K562 (cell line): ENCODE data around the gene ASPDH. TPM values are rescaled to one million over a fixed set of nuclear protein-coding genes. Genes with fewer than 3 reads are reported as not detected.

Source experiments
- BCOR ChIP-seq: fragments of 450-650 bp; IDR thresholded peaks from 2 replicates; pipeline ENCODE4 v1.6.1; 2016
- DIDO1 ChIP-seq: fragments of 450-650 bp; IDR thresholded peaks from 2 replicates; pipeline ENCODE4 v1.6.1; 2016; ENCODE audit warnings: low read depth, missing biosample characterization, missing genetic modification characterization
- ELF1 ChIP-seq: fragments of 200-800 bp; sonication (Bioruptor generic); IDR thresholded peaks from 2 replicates; pipeline ENCODE4 v1.6.1; 2016; ENCODE audit warnings: missing genetic modification characterization, missing compliant biosample characterization
- NRF1 ChIP-seq, 2 experiments: fragments of 450-650 bp; IDR thresholded peaks in 1 of 2; conservative IDR thresholded peaks in 1 of 2; 2 replicates each; pipeline ENCODE4 v1.6.1; 2014; ENCODE audit warnings: mild to moderate bottlenecking in 2 of 2
- polyA plus RNA-seq, 8 experiments: library from polyadenylated mRNA; depleted of rRNA in 4 of 8; stranded (reverse) in 5 of 8; unstranded in 3 of 8; fragments of >200 nt; fragmentation: Nextera tagmentation in 2 of 8; fragmentation: Illumina TruSeq in 1 of 8; extraction: Ambion mirVana in 2 of 8; extraction: Trizol in 1 of 8; gene quantifications; 2 replicates each; pipeline versions ENCODE4 v1.2.1 to v1.2.3, GENCODE V29; 2011 to 2014; ENCODE audit warnings: inconsistent platforms in 1 of 8, missing spikeins in 1 of 8
- total RNA-seq, 7 experiments: library from RNA; depleted of rRNA in 6 of 7; stranded (reverse); fragments of >200 nt in 6 of 7; fragmentation: Illumina TruSeq in 2 of 7; extraction: Trizol in 2 of 7; gene quantifications; 2 replicates each; pipeline versions ENCODE4 v1.2.1 to v1.2.3, GENCODE V29; 2011 to 2021; ENCODE audit warnings: low replicate concordance in 1 of 7
- TF ChIP-seq, protein P1 (sequence below), 2 experiments: fragments of 450-650 bp in 1 of 2; sonication (generic) in 1 of 2; formaldehyde crosslinking in 1 of 2; IDR thresholded peaks; 2 replicates each; pipeline versions ENCODE4 v1.7.1 to v1.9.0; 2016 to 2022; ENCODE audit warnings: inconsistent platforms in 1 of 2, mild to moderate bottlenecking in 1 of 2, missing genetic modification reagents in 1 of 2
- TF ChIP-seq, protein P2 (sequence below): fragments of 450-650 bp; formaldehyde crosslinking; IDR thresholded peaks from 2 replicates; pipeline ENCODE4 v1.4.0; 2020; ENCODE audit warnings: mild to moderate bottlenecking, moderate library complexity
- TF ChIP-seq, protein P3 (sequence below): fragments of 450-650 bp; IDR thresholded peaks from 2 replicates; pipeline ENCODE4 v1.6.1; 2016
- TF ChIP-seq, protein P4 (sequence below): sonication (generic); formaldehyde crosslinking; IDR thresholded peaks from 2 replicates; pipeline ENCODE4 v1.8.1; 2023; ENCODE audit warnings: mild to moderate bottlenecking, missing genetic modification reagents
- TF ChIP-seq, protein P5 (sequence below): fragments of 250-450 bp; sonication (Bioruptor Pico); IDR thresholded peaks from 2 replicates; pipeline ENCODE4 v1.9.0; 2021; ENCODE audit warnings: mild to moderate bottlenecking, inconsistent platforms

The ASPDH gene
- total and polyA plus RNA-seq, 9 of the 15 experiments (the other 6 are each of a cell fraction or from before 2014, with no cell fraction given), result not detected

- TF ChIP-seq, protein P1, sequence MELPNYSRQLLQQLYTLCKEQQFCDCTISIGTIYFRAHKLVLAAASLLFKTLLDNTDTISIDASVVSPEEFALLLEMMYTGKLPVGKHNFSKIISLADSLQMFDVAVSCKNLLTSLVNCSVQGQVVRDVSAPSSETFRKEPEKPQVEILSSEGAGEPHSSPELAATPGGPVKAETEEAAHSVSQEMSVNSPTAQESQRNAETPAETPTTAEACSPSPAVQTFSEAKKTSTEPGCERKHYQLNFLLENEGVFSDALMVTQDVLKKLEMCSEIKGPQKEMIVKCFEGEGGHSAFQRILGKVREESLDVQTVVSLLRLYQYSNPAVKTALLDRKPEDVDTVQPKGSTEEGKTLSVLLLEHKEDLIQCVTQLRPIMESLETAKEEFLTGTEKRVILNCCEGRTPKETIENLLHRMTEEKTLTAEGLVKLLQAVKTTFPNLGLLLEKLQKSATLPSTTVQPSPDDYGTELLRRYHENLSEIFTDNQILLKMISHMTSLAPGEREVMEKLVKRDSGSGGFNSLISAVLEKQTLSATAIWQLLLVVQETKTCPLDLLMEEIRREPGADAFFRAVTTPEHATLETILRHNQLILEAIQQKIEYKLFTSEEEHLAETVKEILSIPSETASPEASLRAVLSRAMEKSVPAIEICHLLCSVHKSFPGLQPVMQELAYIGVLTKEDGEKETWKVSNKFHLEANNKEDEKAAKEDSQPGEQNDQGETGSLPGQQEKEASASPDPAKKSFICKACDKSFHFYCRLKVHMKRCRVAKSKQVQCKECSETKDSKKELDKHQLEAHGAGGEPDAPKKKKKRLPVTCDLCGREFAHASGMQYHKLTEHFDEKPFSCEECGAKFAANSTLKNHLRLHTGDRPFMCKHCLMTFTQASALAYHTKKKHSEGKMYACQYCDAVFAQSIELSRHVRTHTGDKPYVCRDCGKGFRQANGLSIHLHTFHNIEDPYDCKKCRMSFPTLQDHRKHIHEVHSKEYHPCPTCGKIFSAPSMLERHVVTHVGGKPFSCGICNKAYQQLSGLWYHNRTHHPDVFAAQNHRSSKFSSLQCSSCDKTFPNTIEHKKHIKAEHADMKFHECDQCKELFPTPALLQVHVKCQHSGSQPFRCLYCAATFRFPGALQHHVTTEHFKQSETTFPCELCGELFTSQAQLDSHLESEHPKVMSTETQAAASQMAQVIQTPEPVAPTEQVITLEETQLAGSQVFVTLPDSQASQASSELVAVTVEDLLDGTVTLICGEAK (IDR thresholded peaks at IDR 0.05), result peak; percentile 95
- TF ChIP-seq, protein P1 (CRISPR knock-in tag; IDR thresholded peaks at IDR 0.05), result no peak
- TF ChIP-seq BCOR (peak; percentile 72), ELF1 (tag) (peak; percentile 99), DIDO1 (tag) (peak; percentile 47; the same call in 1 of the 2 replicates), NRF1 (conservative IDR thresholded peaks at IDR 0.05 in 1 of 2, IDR thresholded peaks at IDR 0.05 in 1 of 2) (peak; percentile 93 to 94)
- TF ChIP-seq, protein P2, sequence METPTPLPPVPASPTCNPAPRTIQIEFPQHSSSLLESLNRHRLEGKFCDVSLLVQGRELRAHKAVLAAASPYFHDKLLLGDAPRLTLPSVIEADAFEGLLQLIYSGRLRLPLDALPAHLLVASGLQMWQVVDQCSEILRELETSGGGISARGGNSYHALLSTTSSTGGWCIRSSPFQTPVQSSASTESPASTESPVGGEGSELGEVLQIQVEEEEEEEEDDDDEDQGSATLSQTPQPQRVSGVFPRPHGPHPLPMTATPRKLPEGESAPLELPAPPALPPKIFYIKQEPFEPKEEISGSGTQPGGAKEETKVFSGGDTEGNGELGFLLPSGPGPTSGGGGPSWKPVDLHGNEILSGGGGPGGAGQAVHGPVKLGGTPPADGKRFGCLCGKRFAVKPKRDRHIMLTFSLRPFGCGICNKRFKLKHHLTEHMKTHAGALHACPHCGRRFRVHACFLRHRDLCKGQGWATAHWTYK (CRISPR knock-in tag), result 0 out of 2 replicates have a peak, but pooled peaks have one; percentile 12
- TF ChIP-seq, protein P3, sequence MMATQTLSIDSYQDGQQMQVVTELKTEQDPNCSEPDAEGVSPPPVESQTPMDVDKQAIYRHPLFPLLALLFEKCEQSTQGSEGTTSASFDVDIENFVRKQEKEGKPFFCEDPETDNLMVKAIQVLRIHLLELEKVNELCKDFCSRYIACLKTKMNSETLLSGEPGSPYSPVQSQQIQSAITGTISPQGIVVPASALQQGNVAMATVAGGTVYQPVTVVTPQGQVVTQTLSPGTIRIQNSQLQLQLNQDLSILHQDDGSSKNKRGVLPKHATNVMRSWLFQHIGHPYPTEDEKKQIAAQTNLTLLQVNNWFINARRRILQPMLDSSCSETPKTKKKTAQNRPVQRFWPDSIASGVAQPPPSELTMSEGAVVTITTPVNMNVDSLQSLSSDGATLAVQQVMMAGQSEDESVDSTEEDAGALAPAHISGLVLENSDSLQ, result no peak
- TF ChIP-seq, protein P4, sequence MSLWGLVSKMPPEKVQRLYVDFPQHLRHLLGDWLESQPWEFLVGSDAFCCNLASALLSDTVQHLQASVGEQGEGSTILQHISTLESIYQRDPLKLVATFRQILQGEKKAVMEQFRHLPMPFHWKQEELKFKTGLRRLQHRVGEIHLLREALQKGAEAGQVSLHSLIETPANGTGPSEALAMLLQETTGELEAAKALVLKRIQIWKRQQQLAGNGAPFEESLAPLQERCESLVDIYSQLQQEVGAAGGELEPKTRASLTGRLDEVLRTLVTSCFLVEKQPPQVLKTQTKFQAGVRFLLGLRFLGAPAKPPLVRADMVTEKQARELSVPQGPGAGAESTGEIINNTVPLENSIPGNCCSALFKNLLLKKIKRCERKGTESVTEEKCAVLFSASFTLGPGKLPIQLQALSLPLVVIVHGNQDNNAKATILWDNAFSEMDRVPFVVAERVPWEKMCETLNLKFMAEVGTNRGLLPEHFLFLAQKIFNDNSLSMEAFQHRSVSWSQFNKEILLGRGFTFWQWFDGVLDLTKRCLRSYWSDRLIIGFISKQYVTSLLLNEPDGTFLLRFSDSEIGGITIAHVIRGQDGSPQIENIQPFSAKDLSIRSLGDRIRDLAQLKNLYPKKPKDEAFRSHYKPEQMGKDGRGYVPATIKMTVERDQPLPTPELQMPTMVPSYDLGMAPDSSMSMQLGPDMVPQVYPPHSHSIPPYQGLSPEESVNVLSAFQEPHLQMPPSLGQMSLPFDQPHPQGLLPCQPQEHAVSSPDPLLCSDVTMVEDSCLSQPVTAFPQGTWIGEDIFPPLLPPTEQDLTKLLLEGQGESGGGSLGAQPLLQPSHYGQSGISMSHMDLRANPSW (CRISPR knock-in tag), result peak; percentile 79; the same call in 1 of the 2 replicates
- TF ChIP-seq, protein P5, sequence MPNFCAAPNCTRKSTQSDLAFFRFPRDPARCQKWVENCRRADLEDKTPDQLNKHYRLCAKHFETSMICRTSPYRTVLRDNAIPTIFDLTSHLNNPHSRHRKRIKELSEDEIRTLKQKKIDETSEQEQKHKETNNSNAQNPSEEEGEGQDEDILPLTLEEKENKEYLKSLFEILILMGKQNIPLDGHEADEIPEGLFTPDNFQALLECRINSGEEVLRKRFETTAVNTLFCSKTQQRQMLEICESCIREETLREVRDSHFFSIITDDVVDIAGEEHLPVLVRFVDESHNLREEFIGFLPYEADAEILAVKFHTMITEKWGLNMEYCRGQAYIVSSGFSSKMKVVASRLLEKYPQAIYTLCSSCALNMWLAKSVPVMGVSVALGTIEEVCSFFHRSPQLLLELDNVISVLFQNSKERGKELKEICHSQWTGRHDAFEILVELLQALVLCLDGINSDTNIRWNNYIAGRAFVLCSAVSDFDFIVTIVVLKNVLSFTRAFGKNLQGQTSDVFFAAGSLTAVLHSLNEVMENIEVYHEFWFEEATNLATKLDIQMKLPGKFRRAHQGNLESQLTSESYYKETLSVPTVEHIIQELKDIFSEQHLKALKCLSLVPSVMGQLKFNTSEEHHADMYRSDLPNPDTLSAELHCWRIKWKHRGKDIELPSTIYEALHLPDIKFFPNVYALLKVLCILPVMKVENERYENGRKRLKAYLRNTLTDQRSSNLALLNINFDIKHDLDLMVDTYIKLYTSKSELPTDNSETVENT (CRISPR knock-in tag), result 0 out of 2 replicates have a peak, but pooled peaks have one; percentile 33
Measured at GRCh38 chr19:50511069-50511822, 2.5 kb downstream of the ASPDH start, which contains the start of gene JOSD2 (continued).
